Thoracic aorta (tissue), 2 donors: Measurements from ENCODE around the gene ALOX12B. TPM values are rescaled to one million over a fixed set of nuclear protein-coding genes. Genes with fewer than 3 reads are reported as not detected.

Experiments used
- ATAC-seq: fragments of 150-250 bp; one replicate; pipeline ENCODE4 v1.8.0; 2017; ENCODE audit warnings: low read depth; ENCODE audit not compliant: insufficient number of reproducible peaks, low FRiP score
- DNase-seq: peaks from one replicate; pipeline ENCODE4 v3.0.0-alpha.2; 2020; ENCODE audit warnings: low spot score
- H3K27ac ChIP-seq, 2 donors: fragments of 200-600 bp; sonication (generic); 1 replicate in 1 of 2; 2 replicates in 1 of 2; pipeline ENCODE4 v1.5.1; 2016; ENCODE audit warnings: mild to moderate bottlenecking in 2 of 2, moderate library complexity in 2 of 2
- H3K27me3 ChIP-seq: fragments of 200-600 bp; sonication (generic); replicated peaks from 2 replicates; pipeline ENCODE4 v1.6.0; 2016; ENCODE audit warnings: mild to moderate bottlenecking; ENCODE audit not compliant: insufficient read depth
- H3K36me3 ChIP-seq: fragments of 200-600 bp; sonication (generic); one replicate; pipeline ENCODE4 v1.5.1; 2016
- H3K4me1 ChIP-seq, 2 donors: fragments of 200-600 bp; sonication (generic); 1 replicate in 1 of 2; 2 replicates in 1 of 2; pipeline versions ENCODE4 v1.5.1 to v1.6.0; 2016; ENCODE audit warnings: low read depth in 2 of 2, mild to moderate bottlenecking in 1 of 2; ENCODE audit not compliant: control insufficient read depth in 1 of 2
- H3K4me3 ChIP-seq: fragments of 200-600 bp; sonication (generic); 2 replicates; pipeline ENCODE4 v1.5.1; 2016; ENCODE audit warnings: mild to moderate bottlenecking
- H3K9me3 ChIP-seq: fragments of 200-600 bp; sonication (generic); 2 replicates; pipeline ENCODE4 v1.5.1; 2016
- CTCF ChIP-seq: fragments of 200-600 bp; sonication (generic); IDR thresholded peaks from one replicate; pipeline ENCODE4 v1.5.1; 2019; ENCODE audit warnings: antibody characterized with exemption
- total RNA-seq, 2 donors: library from RNA; depleted of rRNA; stranded (reverse); fragments of >200 nt; gene quantifications; one replicate each; pipeline versions ENCODE4 v1.1.0 to v1.2.3, GENCODE V29; 2016

Gene ALOX12B
- total RNA-seq, 2 donors from 2014 or later = not detected

- Histone ChIP-seq H3K9me3 (no peaks in the 10 kb centered on the region), H3K4me1 (peaks cover 0 to 13% of the 10 kb centered on the region in 2 donors), H3K27me3 (peaks cover 4% of the 10 kb centered on the region), H3K4me3 (no peak overlapping the region), H3K27ac (no peak overlapping the region), H3K36me3 (no peaks in the 10 kb centered on the region)
- ATAC-seq (no peak), DNase-seq (no peak)
- no peak for TF ChIP-seq CTCF
Measured at GRCh38 chr17:8067806-8068205, 19.7 kb downstream of the ALOX12B start.

- peaks cover 4% of the 10 kb centered on the region for H3K27me3 ChIP-seq
- H3K4me3 ChIP-seq = no peak overlapping the region
- TF ChIP-seq CTCF = no peak
- ATAC-seq = no peak
- no peak overlapping the region for H3K27ac ChIP-seq
- H3K9me3 ChIP-seq = no peaks in the 10 kb centered on the region
- H3K36me3 ChIP-seq = no peaks in the 10 kb centered on the region
- DNase-seq = no peak
- peaks cover 0 to 13% of the 10 kb centered on the region in 2 donors for H3K4me1 ChIP-seq
Measured at GRCh38 chr17:8066841-8067775, 20.4 kb downstream of the ALOX12B start.

GRCh38 chr17:8064561-8065019 lies 22.9 kb downstream of the ALOX12B start:
- Histone ChIP-seq H3K4me1 (peaks cover 0 to 14% of the 10 kb centered on the region in 2 donors), H3K27ac (no peak overlapping the region), H3K4me3 (no peak overlapping the region), H3K27me3 (peaks cover 11% of the 10 kb centered on the region), H3K36me3 (no peaks in the 10 kb centered on the region), H3K9me3 (no peaks in the 10 kb centered on the region)
- no peak for TF ChIP-seq CTCF
- no peak for ATAC-seq
- no peak for DNase-seq

GRCh38 chr17:8063761-8064534 lies 23.6 kb downstream of the ALOX12B start:
- no peak for TF ChIP-seq CTCF
- H3K9me3 ChIP-seq = no peaks in the 10 kb centered on the region
- DNase-seq = no peak
- no peak overlapping the region for H3K4me3 ChIP-seq
- H3K4me1 ChIP-seq = peaks cover 0 to 14% of the 10 kb centered on the region in 2 donors
- H3K36me3 ChIP-seq = no peaks in the 10 kb centered on the region
- H3K27ac ChIP-seq = no peak overlapping the region
- no peak for ATAC-seq
- peaks cover 11% of the 10 kb centered on the region for H3K27me3 ChIP-seq
